CD4-positive, alpha-beta T cell (primary cell): ENCODE results near the gene SP2. TPM values are rescaled to one million over a fixed set of nuclear protein-coding genes. Genes with fewer than 3 reads are reported as not detected.

ENCODE experiments used
- ATAC-seq: fragments of 200-7000 bp; cut with Tn5 transposase; one replicate; pipeline ENCODE4 v1.10.0; 2022; ENCODE audit warnings: mild to moderate bottlenecking; ENCODE audit not compliant: poor library complexity
- CTCF ChIA-PET: fragments of 350-600 bp; sonication (Branson Sonifier 250); formaldehyde crosslinking; loops from one replicate; lab custom pipeline; 2021; ENCODE audit warnings: antibody characterized with exemption, inconsistent platforms; lab: Charles Lee
- POLR2A ChIA-PET: fragments of 350-600 bp; sonication (Branson Sonifier 250); formaldehyde crosslinking; loops from one replicate; lab custom pipeline; 2021; ENCODE audit warnings: antibody characterized with exemption, inconsistent platforms; lab: Charles Lee
- DNase-seq, 14 experiments: peaks; one replicate each; pipeline ENCODE4 v3.0.0-alpha.2; 2013 to 2020; ENCODE audit warnings: mixed read lengths in 2 of 14
- H3K27ac ChIP-seq, 2 donors: one replicate each; pipeline versions ENCODE4 v1.5.1 to v1.7.0; 2013; ENCODE audit warnings: low read length in 2 of 2, low read depth in 1 of 2, mild to moderate bottlenecking in 1 of 2
- H3K27me3 ChIP-seq, 2 experiments: 1 replicate in 1 of 2; 2 replicates in 1 of 2; pipeline versions ENCODE4 v1.6.1 to v1.7.0; 2013; ENCODE audit warnings: low read length in 2 of 2, control low read depth in 1 of 2, mild to moderate bottlenecking in 1 of 2, moderate library complexity in 1 of 2; ENCODE audit not compliant: insufficient read depth in 2 of 2, control insufficient read depth in 1 of 2
- H3K36me3 ChIP-seq: one replicate; pipeline ENCODE4 v1.6.1; 2013; ENCODE audit warnings: low read length, control low read depth; ENCODE audit not compliant: insufficient read depth
- H3K4me1 ChIP-seq: one replicate; pipeline ENCODE4 v1.6.1; 2013; ENCODE audit warnings: low read length, control low read depth; ENCODE audit not compliant: insufficient read depth
- H3K4me3 ChIP-seq: one replicate; pipeline ENCODE4 v1.5.1; 2013; ENCODE audit warnings: mild to moderate bottlenecking, low read length, moderate library complexity
- H3K9me3 ChIP-seq, 2 experiments: 1 replicate in 1 of 2; 2 replicates in 1 of 2; pipeline versions ENCODE4 v1.6.1 to v1.7.0; 2013; ENCODE audit warnings: low read length in 2 of 2, mild to moderate bottlenecking in 2 of 2, control low read depth in 1 of 2, moderate library complexity in 1 of 2; ENCODE audit not compliant: control insufficient read depth in 1 of 2, insufficient read depth in 1 of 2
- H3K27ac Mint-ChIP-seq: one replicate; pipeline ENCODE4 v1.8.0; 2020; ENCODE audit warnings: mixed read lengths
- H3K27me3 Mint-ChIP-seq: one replicate; pipeline ENCODE4 v1.8.0; 2021; ENCODE audit warnings: mixed read lengths
- H3K36me3 Mint-ChIP-seq: one replicate; pipeline ENCODE4 v1.8.0; 2021; ENCODE audit warnings: low read depth, mixed read lengths
- H3K4me1 Mint-ChIP-seq: one replicate; pipeline ENCODE4 v1.8.0; 2021; ENCODE audit warnings: low read depth, mixed read lengths
- H3K4me3 Mint-ChIP-seq: one replicate; pipeline ENCODE4 v1.8.0; 2020; ENCODE audit warnings: mild to moderate bottlenecking, mixed read lengths
- H3K9me3 Mint-ChIP-seq: one replicate; pipeline ENCODE4 v1.8.0; 2020; ENCODE audit warnings: mixed read lengths
- CTCF ChIP-seq: fragments of 200-600 bp; IDR thresholded peaks from one replicate; pipeline ENCODE4 v1.8.0; 2022; ENCODE audit warnings: antibody characterized with exemption, mild to moderate bottlenecking
- intact Hi-C, 2 experiments: fragments of 100-400 bp; cut with DNase I in 1 of 2; cut with micrococcal nuclease in 1 of 2; formaldehyde crosslinking; loops; one replicate each; pipeline versions ENCODE4 v1.15.1 to v1.9.0; 2023 to 2025; cut with DNase I, micrococcal nuclease
- total RNA-seq, 174 experiments: library from RNA in 2 of 174; stranded (reverse) in 2 of 174; gene quantifications; one replicate each; pipeline ENCODE4 v1.2.3 and lab custom pipeline; 2021 to 2026

The SP2 gene
- total RNA-seq, 2 experiments from 2014 or later, result 19.9 to 21.5 TPM

GRCh38 chr17:47948706-47949196 lies 52.7 kb downstream of the SP2 start:
- no peak for TF ChIP-seq CTCF
- Mint-ChIP-seq H3K4me1 (peaks cover 47% of the 10 kb centered on the region), H3K4me3 (no peak overlapping the region), H3K9me3 (no peaks in the 10 kb centered on the region), H3K27ac (peak overlapping the region; percentile 32), H3K36me3 (peaks cover 26% of the 10 kb centered on the region), H3K27me3 (no peaks in the 10 kb centered on the region)
- POLR2A ChIA-PET, result interaction anchor here (1.0 to 4.8 kb wide), 3 partner anchors 22 to 59 kb away, joined by 3 to 23 read pairs (median 6); partner anchors contain the start of gene CDK5RAP3
- H3K27me3 ChIP-seq, result no peaks in the 10 kb centered on the region
- ATAC-seq (no peak), DNase-seq (no peak)
- H3K36me3 ChIP-seq, result peaks cover 29% of the 10 kb centered on the region
- H3K4me3 ChIP-seq, result no peak overlapping the region
- intact Hi-C loops, result loop anchor here in 1 of 2 experiments (1.0 kb wide), 3 partner anchors 22 to 126 kb away; no protein-coding TSS in a partner anchor
- no peaks in the 10 kb centered on the region for H3K9me3 ChIP-seq
- CTCF ChIA-PET, result interaction anchor here (0.6 to 6.2 kb wide), 9 partner anchors 8 to 294 kb away, joined by 3 to 70 read pairs (median 6); partner anchors contain the start of genes CDK5RAP3, PNPO and SP2
- H3K27ac ChIP-seq, result no peak overlapping the region
- H3K4me1 ChIP-seq, result peaks cover 52% of the 10 kb centered on the region

GRCh38 chr17:47949197-47949759 lies 53.2 kb downstream of the SP2 start:
- DNase-seq, result peak; percentile 57 to 89 (median 74)
- Mint-ChIP-seq H3K27ac (peak overlapping the region; percentile 32), H3K4me1 (peaks cover 43% of the 10 kb centered on the region), H3K4me3 (peak overlapping the region; percentile 36), H3K9me3 (no peaks in the 10 kb centered on the region), H3K27me3 (no peaks in the 10 kb centered on the region), H3K36me3 (peaks cover 26% of the 10 kb centered on the region)
- Histone ChIP-seq H3K9me3 (no peaks in the 10 kb centered on the region), H3K27ac (peak overlapping the region in 1 of 2 donors; percentile 58), H3K4me1 (peaks cover 50% of the 10 kb centered on the region), H3K36me3 (peaks cover 25% of the 10 kb centered on the region), H3K4me3 (peak overlapping the region; percentile 51), H3K27me3 (no peaks in the 10 kb centered on the region)
- ATAC-seq, result peak; percentile 66
- TF ChIP-seq CTCF, result peak; percentile 95
- CTCF ChIA-PET, result interaction anchor here (0.6 to 6.2 kb wide), 11 partner anchors 8 to 295 kb away, joined by 3 to 70 read pairs (median 4); partner anchors contain the start of genes CDK5RAP3, PNPO and SP2
- intact Hi-C loops, result loop anchor here in 1 of 2 experiments (1.0 kb wide), 2 partner anchors 21 to 125 kb away; no protein-coding TSS in a partner anchor
- POLR2A ChIA-PET, result interaction anchor here (1.0 to 4.8 kb wide), 5 partner anchors 8 to 60 kb away, joined by 3 to 23 read pairs (median 6); partner anchors contain the start of genes CDK5RAP3 and PNPO

- no peak overlapping the region for H3K27ac ChIP-seq
- no peak overlapping the region for H3K4me3 ChIP-seq
- Mint-ChIP-seq H3K9me3 (no peaks in the 10 kb centered on the region), H3K36me3 (peaks cover 22% of the 10 kb centered on the region), H3K4me1 (peaks cover 37% of the 10 kb centered on the region), H3K27ac (peak overlapping the region; percentile 32), H3K4me3 (no peak overlapping the region), H3K27me3 (no peaks in the 10 kb centered on the region)
- H3K9me3 ChIP-seq, result no peaks in the 10 kb centered on the region
- TF ChIP-seq CTCF, result no peak
- H3K36me3 ChIP-seq, result peaks cover 24% of the 10 kb centered on the region
- peak in 4 of 14 experiments; percentile 29 to 48 (median 31) for DNase-seq
- ChIA-PET CTCF (interaction anchor here (0.7 to 6.2 kb wide), 9 partner anchors 9 to 107 kb away, joined by 3 to 70 read pairs (median 6); partner anchors contain the start of genes CDK5RAP3, PNPO and SP2), POLR2A (interaction anchor here (0.6 to 4.8 kb wide), 6 partner anchors 8 to 60 kb away, joined by 3 to 23 read pairs (median 6); partner anchors contain the start of genes CDK5RAP3 and PNPO)
- peak; percentile 27 for ATAC-seq
- H3K27me3 ChIP-seq, result no peaks in the 10 kb centered on the region
- intact Hi-C loops, result loop anchor here in 1 of 2 experiments (1.0 kb wide), 2 partner anchors 20 to 124 kb away; no protein-coding TSS in a partner anchor
- peaks cover 44% of the 10 kb centered on the region for H3K4me1 ChIP-seq
These were observed 53.9 kb downstream of the SP2 start for GRCh38 chr17:47949946-47950345.
